GM21526 (cell line): ENCODE data around the gene GALNT11.

Experiments
- ATAC-seq: cut with Tn5 transposase; IDR thresholded peaks from one replicate; pipeline ENCODE4 v1.9.1; 2021; ENCODE audit warnings: moderate library complexity; ENCODE audit not compliant: unreplicated experiment, low FRiP score

GALNT11 gene

GRCh38 chr7:152106990-152107389 is 81.5 kb downstream of the GALNT11 start:
- no peak for ATAC-seq

- ATAC-seq: no peak
Measured at GRCh38 chr7:152107945-152108344, 82.5 kb downstream of the GALNT11 start.

- no peak for ATAC-seq
Measured at GRCh38 chr7:152108359-152108758, 82.9 kb downstream of the GALNT11 start.

- ATAC-seq: no peak
Measured at GRCh38 chr7:152112829-152113228, 87.4 kb downstream of the GALNT11 start.

- no peak for ATAC-seq
Measured at GRCh38 chr7:152115021-152115718, 89.7 kb downstream of the GALNT11 start.

GRCh38 chr7:152117356-152117755 is 91.9 kb downstream of the GALNT11 start:
- no peak for ATAC-seq

- ATAC-seq: no peak
Measured at GRCh38 chr7:152120210-152120609, 94.7 kb downstream of the GALNT11 start.

- ATAC-seq: no peak
Measured at GRCh38 chr7:152120776-152121175, 95.3 kb downstream of the GALNT11 start.

- ATAC-seq: no peak
Measured at GRCh38 chr7:152121432-152121831, 96.0 kb downstream of the GALNT11 start.

GRCh38 chr7:152122540-152122939 is 97.1 kb downstream of the GALNT11 start:
- no peak for ATAC-seq

- no peak for ATAC-seq
Measured at GRCh38 chr7:152126741-152127140, 101.3 kb downstream of the GALNT11 start.

GRCh38 chr7:152127229-152127628 is 101.8 kb downstream of the GALNT11 start:
- ATAC-seq: no peak

- ATAC-seq: no peak
Measured at GRCh38 chr7:152128252-152128651, 102.8 kb downstream of the GALNT11 start.

GRCh38 chr7:152128741-152129461 is 103.4 kb downstream of the GALNT11 start:
- no peak for ATAC-seq

- ATAC-seq: no peak
Measured at GRCh38 chr7:152129682-152130081, 104.2 kb downstream of the GALNT11 start.

- no peak for ATAC-seq
Measured at GRCh38 chr7:152130658-152131590, 105.5 kb downstream of the GALNT11 start.

- ATAC-seq: no peak
Measured at GRCh38 chr7:152131981-152132494, 106.6 kb downstream of the GALNT11 start.

GRCh38 chr7:152132812-152133211 is 107.3 kb downstream of the GALNT11 start:
- no peak for ATAC-seq

GRCh38 chr7:152133804-152134203 is 108.3 kb downstream of the GALNT11 start:
- no peak for ATAC-seq

GRCh38 chr7:152136686-152137085 is 111.2 kb downstream of the GALNT11 start:
- no peak for ATAC-seq
